IMR-90 (cell line): ENCODE results near the gene TRIM32. TPM values are rescaled to one million over a fixed set of nuclear protein-coding genes. Genes with fewer than 3 reads are reported as not detected.

Experiments
- ATAC-seq: fragments of 200-7000 bp; cut with Tn5 transposase; 2 replicates; pipeline ENCODE4 v1.9.1; 2020; ENCODE audit warnings: low read depth, mild to moderate bottlenecking, moderate library complexity
- BruUV-seq: library from RNA; stranded (reverse); fragments of 400-500 nt; replicated peaks from 2 replicates; lab custom pipeline; 2021; lab: Mats Ljungman, UMichigan
- CTCF ChIA-PET: fragments of 300-600 bp; formaldehyde crosslinking; extraction: SDS; loops from one replicate; lab custom pipeline; 2021; ENCODE audit warnings: antibody characterized with exemption; lab: Yijun Ruan, JAX
- POLR2A ChIA-PET: fragments of 300-600 bp; sonication (Branson Sonifier 250); formaldehyde crosslinking; loops from one replicate; lab custom pipeline; 2022; ENCODE audit warnings: antibody characterized with exemption; ENCODE audit not compliant: unreplicated experiment; lab: Charles Lee
- DNase-seq: peaks from one replicate; pipeline ENCODE4 v3.0.0; 2013
- H2AFZ ChIP-seq: replicated peaks from 2 replicates; pipeline ENCODE3; 2013; ENCODE audit warnings: low read length, mild to moderate bottlenecking; ENCODE audit not compliant: poor library complexity
- H2AK5ac ChIP-seq: 2 replicates; pipeline ENCODE4 v1.6.1; 2013; ENCODE audit warnings: low read depth, low read length, inconsistent platforms
- H2AK9ac ChIP-seq: replicated peaks from 2 replicates; pipeline ENCODE3; 2013; ENCODE audit warnings: mild to moderate bottlenecking, low read depth, low read length, moderate library complexity; ENCODE audit not compliant: poor library complexity
- H2BK120ac ChIP-seq: 2 replicates; pipeline ENCODE4 v1.6.1; 2013; ENCODE audit warnings: low read depth, low read length, inconsistent platforms
- H2BK15ac ChIP-seq: 3 replicates; pipeline ENCODE4 v1.6.1; 2013; ENCODE audit warnings: low read depth, low read length, inconsistent platforms
- H2BK20ac ChIP-seq: 2 replicates; pipeline ENCODE4 v1.6.1; 2013; ENCODE audit warnings: low read depth, mild to moderate bottlenecking, inconsistent platforms, low read length, moderate library complexity
- H2BK5ac ChIP-seq: 2 replicates; pipeline ENCODE4 v1.6.1; 2013; ENCODE audit warnings: mild to moderate bottlenecking, low read depth, low read length, inconsistent platforms; ENCODE audit not compliant: poor library complexity, severe bottlenecking
- H3K14ac ChIP-seq: replicated peaks from 2 replicates; pipeline ENCODE4 v1.6.1; 2013; ENCODE audit warnings: low read depth, low read length, inconsistent platforms
- H3K18ac ChIP-seq: 2 replicates; pipeline ENCODE4 v1.6.1; 2013; ENCODE audit warnings: low read depth, low read length, control low read depth
- H3K23ac ChIP-seq: 2 replicates; pipeline ENCODE4 v1.6.1; 2013; ENCODE audit warnings: low read depth, low read length, inconsistent platforms
- H3K27ac ChIP-seq: 2 replicates; pipeline ENCODE4 v1.5.1; 2013; ENCODE audit warnings: mild to moderate bottlenecking, control low read depth, low read length; ENCODE audit not compliant: insufficient read depth
- H3K27me3 ChIP-seq: 2 replicates; pipeline ENCODE4 v1.6.1; 2013; ENCODE audit warnings: low read length; ENCODE audit not compliant: control insufficient read depth, insufficient read depth
- H3K36me3 ChIP-seq: 2 replicates; pipeline ENCODE4 v1.6.1; 2013; ENCODE audit warnings: low read length, mixed read lengths; ENCODE audit not compliant: control insufficient read depth, insufficient read depth
- H3K4ac ChIP-seq: 2 replicates; pipeline ENCODE4 v1.6.1; 2013; ENCODE audit warnings: low read depth, low read length, inconsistent platforms
- H3K4me1 ChIP-seq: 2 replicates; pipeline ENCODE4 v1.6.1; 2013; ENCODE audit warnings: low read length, mixed read lengths; ENCODE audit not compliant: control insufficient read depth, insufficient read depth
- H3K4me2 ChIP-seq: 2 replicates; pipeline ENCODE4 v1.6.1; 2013; ENCODE audit warnings: low read depth, mild to moderate bottlenecking, control low read depth, low read length, moderate library complexity
- H3K4me3 ChIP-seq: 2 replicates; pipeline ENCODE4 v1.5.1; 2013; ENCODE audit warnings: low read depth, mild to moderate bottlenecking, control low read depth, low read length, moderate library complexity; ENCODE audit not compliant: insufficient read depth
- H3K56ac ChIP-seq: 2 replicates; pipeline ENCODE4 v1.6.1; 2013; ENCODE audit warnings: low read length, inconsistent platforms; ENCODE audit not compliant: insufficient read depth; ENCODE audit errors: extremely low read depth
- H3K79me1 ChIP-seq, 2 experiments: 2 replicates each; pipeline ENCODE4 v1.6.1; 2013; ENCODE audit warnings: low read length in 2 of 2, inconsistent platforms in 1 of 2, low read depth in 1 of 2
- H3K9ac ChIP-seq: 2 replicates; pipeline ENCODE4 v1.6.1; 2013; ENCODE audit warnings: low read depth, low read length, control low read depth
- H3K9me1 ChIP-seq: 2 replicates; pipeline ENCODE4 v1.6.1; 2013; ENCODE audit warnings: low read length, inconsistent platforms; ENCODE audit not compliant: insufficient read depth
- H3K9me3 ChIP-seq: 2 replicates; pipeline ENCODE4 v1.6.1; 2013; ENCODE audit warnings: low read length; ENCODE audit not compliant: control insufficient read depth, insufficient read depth
- H4K20me1 ChIP-seq: 2 replicates; pipeline ENCODE4 v1.6.1; 2013; ENCODE audit warnings: low read length, inconsistent platforms; ENCODE audit not compliant: insufficient read depth
- H4K5ac ChIP-seq: 2 replicates; pipeline ENCODE4 v1.6.1; 2013; ENCODE audit warnings: mild to moderate bottlenecking, low read depth, low read length, control low read depth
- H4K8ac ChIP-seq, 2 experiments: 2 replicates each; pipeline ENCODE4 v1.6.1; 2013; ENCODE audit warnings: low read depth in 2 of 2, low read length in 2 of 2, control low read depth in 1 of 2, inconsistent platforms in 1 of 2
- H4K91ac ChIP-seq: 2 replicates; pipeline ENCODE4 v1.6.1; 2013; ENCODE audit warnings: low read depth, low read length, inconsistent platforms; ENCODE audit not compliant: insufficient read depth
- CEBPB ChIP-seq: IDR thresholded peaks from 2 replicates; pipeline ENCODE4 v1.6.1; 2012; ENCODE audit warnings: low read depth, low read length, improper control_type of control experiment
- CHD1 ChIP-seq: IDR thresholded peaks from 2 replicates; pipeline ENCODE4 v1.6.1; 2012; ENCODE audit warnings: low read depth, low read length, improper control_type of control experiment
- FOS ChIP-seq: fragments of 150-350 bp; IDR thresholded peaks from 2 replicates; pipeline ENCODE4 v1.6.1; 2016; ENCODE audit warnings: low read depth, low read length
- MAFK ChIP-seq: IDR thresholded peaks from 2 replicates; pipeline ENCODE4 v1.6.1; 2012; ENCODE audit warnings: low read depth, low read length, improper control_type of control experiment
- USF2 ChIP-seq: fragments of 150-350 bp; IDR thresholded peaks from 2 replicates; pipeline ENCODE4 v1.6.1; 2017; ENCODE audit warnings: mild to moderate bottlenecking, antibody characterized with exemption, low read length, low read depth
- WGBS, 2 experiments: methylation state at CpG; one replicate each; pipeline versions ENCODE4 v1.1.5 to v1.1.7; 2013; ENCODE audit warnings: missing lambda C conversion rate in 2 of 2; ENCODE audit not compliant: insufficient read length in 1 of 2; ENCODE audit errors: extremely low coverage in 2 of 2; 5-methylcytosine and 5-hydroxymethylcytosine counted together
- dilution Hi-C: fragments of 300-500 bp; cut with HindIII; formaldehyde crosslinking; loops from one replicate; pipeline ENCODE4 v1.14.3; 2018; ENCODE audit warnings: low sequenced_read_pairs; ENCODE audit not compliant: unreplicated experiment
- in situ Hi-C: fragments of 300-500 bp; cut with MboI; formaldehyde crosslinking; loops from 3 replicates; pipeline ENCODE4 v1.14.3; 2019; ENCODE audit warnings: low sequenced_read_pairs, inconsistent platforms, mixed read lengths
- intact Hi-C: fragments of 100-400 bp; cut with micrococcal nuclease; formaldehyde crosslinking; loops from 2 replicates; pipeline ENCODE4 v1.10.0; 2022
- polyA plus RNA-seq, 3 experiments: library from polyadenylated mRNA; depleted of rRNA; stranded (reverse); fragments of >200 nt; gene quantifications; 2 replicates each; pipeline ENCODE4 v1.2.3, GENCODE V29; 2012; ENCODE audit warnings: low replicate concordance in 1 of 3
- total RNA-seq: library from RNA; depleted of rRNA; stranded (reverse); fragments of >200 nt; gene quantifications from 2 replicates; pipeline ENCODE4 v1.2.3, GENCODE V29; 2012

The TRIM32 gene
- total and polyA plus RNA-seq, 2 of the 4 experiments (the other 2 are of a cell fraction): 12.8 to 31.0 TPM

GRCh38 chr9:116685166-116685565, 1.9 kb upstream of the TRIM32 start:
- in situ Hi-C loops: no loop called here
- ChIA-PET POLR2A (interaction anchor here (0.7 kb wide), 1 partner anchor 113 kb away, joined by 9 read pairs; no protein-coding TSS in a partner anchor), CTCF (interaction anchor here (0.6 kb wide), 1 partner anchor 840 kb away, joined by 3 read pairs; no protein-coding TSS in a partner anchor)

More at GRCh38 chr9:116685166-116685565, 1.9 kb upstream of the TRIM32 start:
- Histone ChIP-seq H2BK20ac (no peak overlapping the region), H4K5ac (no peak overlapping the region), H3K4ac (no peak overlapping the region), H3K27me3 (no peaks in the 10 kb centered on the region), H3K14ac (no peak overlapping the region), H3K9ac (no peak overlapping the region), H2AFZ (no peak overlapping the region), H4K20me1 (peaks cover 23% of the 10 kb centered on the region; the same call in 1 of the 2 replicates), H2BK5ac (no peak overlapping the region), H3K4me1 (peaks cover 13% of the 10 kb centered on the region), H2AK9ac (no peak overlapping the region), H3K23ac (no peak overlapping the region), H2AK5ac (no peak overlapping the region), H3K4me2 (no peak overlapping the region), H3K9me3 (no peaks in the 10 kb centered on the region), H3K4me3 (no peak overlapping the region), H4K91ac (no peak overlapping the region), H3K9me1 (peaks cover 17% of the 10 kb centered on the region), H4K8ac (no peak overlapping the region), H3K79me1 (peaks cover 30 to 39% of the 10 kb centered on the region in 2 experiments; a peak in 3 of 4 replicates), H3K18ac (no peak overlapping the region), H3K27ac (no peak overlapping the region), H3K56ac (no peak overlapping the region), H2BK120ac (no peak overlapping the region), H2BK15ac (no peak overlapping the region), H3K36me3 (no peaks in the 10 kb centered on the region)
- no peak for ATAC-seq
- dilution Hi-C loops (no loop called here), intact Hi-C loops (no loop called here)
- WGBS, 2 experiments: no CpG with 5 or more reads among the region's 4 CpGs
- TF ChIP-seq USF2 (no peak), CEBPB (no peak), CHD1 (no peak), FOS (no peak), MAFK (no peak)
- BruUV-seq: no TSS peak
- no peak for DNase-seq
